GM19397 (cell line): Measurements from ENCODE around the gene SLC8A1.

Source experiments
- ATAC-seq: cut with Tn5 transposase; IDR thresholded peaks from one replicate; pipeline ENCODE4 v1.9.1; 2021; ENCODE audit warnings: mild to moderate bottlenecking, moderate library complexity; ENCODE audit not compliant: unreplicated experiment

The SLC8A1 gene

DNA sequence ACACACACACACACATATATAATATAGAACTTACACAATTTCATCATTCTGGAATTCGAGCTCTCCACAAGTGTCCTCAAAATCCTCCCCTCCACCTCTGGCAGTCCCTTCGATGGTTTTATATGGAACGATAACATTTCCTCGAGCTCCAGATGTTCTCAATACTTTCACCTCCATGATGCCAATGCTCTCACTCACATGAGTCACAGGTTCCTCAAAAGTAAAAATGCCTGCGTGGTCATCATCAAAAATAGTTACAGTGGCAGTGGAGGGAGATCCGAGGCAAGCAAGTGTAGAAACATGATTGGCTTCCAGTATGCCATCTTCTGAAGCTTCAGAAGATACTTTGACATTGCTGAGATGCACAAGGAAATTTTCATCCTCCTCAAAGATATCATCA, 23.5 kb downstream of the SLC8A1 start:
- ATAC-seq, result no peak

DNA sequence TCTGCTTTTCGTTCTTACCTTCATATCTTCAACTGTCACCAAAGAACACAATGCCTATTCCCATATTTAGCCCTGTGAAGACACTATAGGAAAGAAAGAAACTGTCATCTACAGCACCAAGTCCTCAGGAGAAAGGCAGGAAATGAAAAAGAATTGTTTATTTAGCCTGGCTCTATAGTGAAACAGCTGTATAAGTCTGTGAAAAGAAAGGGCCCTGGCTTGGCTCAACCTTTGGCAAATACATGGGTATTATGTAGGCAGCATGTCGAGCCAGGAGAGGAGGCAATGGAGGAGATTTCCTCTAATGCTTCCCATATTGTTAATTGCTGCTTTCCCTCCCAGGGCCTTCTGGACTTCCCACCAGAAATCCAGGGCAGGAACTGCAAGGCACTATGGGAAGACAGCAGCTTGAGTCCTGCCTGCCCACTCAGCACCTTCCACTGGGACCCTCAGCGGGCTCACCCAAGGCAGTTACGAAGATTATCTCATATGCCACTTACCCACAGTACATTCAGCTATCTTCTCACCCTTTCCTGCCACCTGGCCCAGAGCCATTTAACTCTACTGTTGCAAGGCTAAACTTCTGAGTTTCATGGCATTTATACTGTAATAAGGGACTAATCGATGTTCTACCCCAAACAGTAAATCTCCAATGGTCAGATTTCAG, 30.1 kb downstream of the SLC8A1 start:
- ATAC-seq, result no peak

DNA sequence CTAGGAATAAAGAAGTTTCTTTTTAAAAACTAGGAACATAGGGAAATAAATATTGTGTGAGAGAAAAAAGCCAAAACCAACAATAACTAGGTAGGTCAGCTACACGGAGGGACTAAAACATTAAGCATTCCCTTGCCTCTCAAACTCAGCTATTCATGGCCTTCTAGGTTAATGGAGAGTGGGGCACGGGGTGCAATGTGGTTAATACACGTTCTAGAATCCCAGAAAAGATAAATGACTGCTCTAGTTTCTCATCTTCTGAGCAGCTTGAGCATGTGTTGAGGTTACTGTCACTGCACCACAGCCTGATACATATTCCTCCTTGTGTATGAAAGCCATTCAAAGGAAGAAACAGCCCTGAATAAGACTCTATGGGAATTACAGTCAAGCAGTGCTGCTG, 31.4 kb downstream of the SLC8A1 start:
- ATAC-seq, result no peak

DNA sequence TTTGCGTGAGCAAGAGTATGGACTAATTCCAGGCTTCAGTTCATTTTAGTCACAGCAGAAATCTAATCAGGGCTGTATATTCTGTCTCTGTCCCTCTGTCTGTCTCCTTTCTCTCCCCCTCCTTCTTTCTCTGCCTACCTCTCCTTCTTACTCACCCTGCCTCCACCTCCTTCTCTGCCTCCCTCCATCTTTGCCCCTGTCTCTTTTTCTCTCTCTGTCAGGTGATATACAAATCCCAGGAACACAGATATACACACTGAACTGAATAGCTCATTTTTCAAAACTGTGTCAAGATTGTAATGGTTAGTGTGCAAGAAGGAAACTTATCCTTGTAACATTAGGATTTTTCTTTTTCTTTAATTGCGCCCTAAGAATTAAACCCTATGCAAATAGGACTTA, 32.5 kb downstream of the SLC8A1 start:
- no peak for ATAC-seq

DNA sequence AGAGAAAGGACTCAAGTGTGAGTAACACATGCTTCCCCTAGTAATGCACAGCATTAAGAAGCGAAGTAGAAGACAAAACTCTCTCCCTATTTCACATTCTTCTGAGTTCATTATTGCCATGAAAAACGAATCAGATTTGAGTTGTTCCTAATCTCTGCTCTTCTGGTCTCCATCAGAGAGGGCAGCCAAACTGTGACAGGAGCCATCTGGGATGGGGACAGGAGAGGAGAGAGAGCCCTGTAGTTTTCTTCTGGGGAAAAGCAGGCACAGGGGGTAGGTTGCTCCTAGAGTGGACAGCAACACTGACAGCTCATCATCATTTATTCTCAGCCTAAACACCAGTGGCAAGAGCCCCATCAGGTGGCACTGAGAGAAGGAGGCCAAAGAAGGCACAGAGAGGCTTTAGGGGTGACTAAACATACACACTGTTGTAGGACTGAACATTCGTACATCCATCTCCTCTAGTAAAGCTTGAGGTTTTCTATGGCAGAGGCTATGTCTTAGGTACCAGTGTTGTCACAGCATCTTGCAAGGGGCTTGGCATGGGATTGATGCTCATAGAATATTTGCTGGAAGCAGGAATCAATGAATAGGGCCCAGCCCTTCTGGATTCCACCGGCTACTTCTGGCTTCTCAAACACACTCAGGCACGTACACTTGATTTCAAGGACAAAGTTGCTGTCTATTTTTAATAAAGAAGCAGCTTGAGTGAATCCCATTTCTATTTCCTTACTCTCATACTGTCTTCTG, 33.1 kb downstream of the SLC8A1 start:
- ATAC-seq, result no peak

DNA sequence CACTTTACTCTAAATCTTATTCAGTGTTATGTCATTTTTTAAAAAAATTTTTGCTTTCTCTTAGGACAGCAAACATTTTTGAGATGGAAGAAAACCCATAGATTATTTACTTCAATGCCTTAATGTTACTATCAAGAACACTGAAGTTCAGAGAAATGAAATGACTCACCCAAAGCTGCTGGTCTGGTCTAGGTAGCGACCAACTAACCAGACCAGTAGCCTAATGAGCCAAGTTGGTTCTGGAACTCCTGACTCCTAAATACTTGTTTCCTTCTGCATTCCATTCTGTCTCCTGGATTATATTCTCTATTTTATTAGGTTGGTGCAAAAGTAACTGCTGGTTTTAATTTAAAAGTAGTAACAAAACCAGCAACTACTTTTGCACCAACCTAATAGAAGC, 35.4 kb downstream of the SLC8A1 start:
- ATAC-seq, result no peak

DNA sequence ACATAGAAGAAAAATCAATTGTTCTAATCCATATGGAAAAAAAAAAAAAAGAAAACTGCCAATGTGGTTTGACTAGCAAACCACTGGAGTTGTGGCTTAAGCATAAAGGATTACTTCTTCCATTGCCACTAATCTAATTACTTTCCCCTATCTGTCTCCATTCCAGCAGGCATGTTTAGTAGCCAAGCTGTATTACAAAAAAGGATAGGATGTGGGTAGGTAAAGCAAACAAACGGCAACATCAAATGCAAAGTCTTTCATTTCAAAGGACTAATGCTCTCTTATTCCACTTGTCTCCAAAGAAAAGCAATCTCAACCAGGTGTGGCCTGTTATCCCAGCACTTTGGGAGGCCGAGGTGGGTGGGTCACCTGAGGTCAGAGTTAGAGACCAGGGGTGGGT, 36.5 kb downstream of the SLC8A1 start:
- no peak for ATAC-seq

DNA sequence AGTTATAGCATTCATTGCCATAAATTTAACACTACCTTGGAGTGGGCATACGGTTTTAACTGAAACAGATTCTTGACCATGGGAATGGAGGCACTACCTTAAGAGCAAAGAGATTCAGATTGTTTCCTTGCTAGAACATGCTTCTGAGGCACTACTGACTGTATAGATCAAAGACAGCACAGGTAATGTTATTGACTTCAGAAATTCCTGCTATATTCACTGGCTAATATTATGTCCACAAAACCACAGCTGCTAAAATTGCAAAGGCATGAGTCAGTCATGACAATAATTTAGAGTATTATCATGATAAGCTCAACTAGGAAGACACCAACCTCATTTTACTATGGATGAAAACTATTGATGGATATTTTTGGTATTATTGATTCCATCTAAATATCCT, 39.4 kb downstream of the SLC8A1 start:
- no peak for ATAC-seq

DNA sequence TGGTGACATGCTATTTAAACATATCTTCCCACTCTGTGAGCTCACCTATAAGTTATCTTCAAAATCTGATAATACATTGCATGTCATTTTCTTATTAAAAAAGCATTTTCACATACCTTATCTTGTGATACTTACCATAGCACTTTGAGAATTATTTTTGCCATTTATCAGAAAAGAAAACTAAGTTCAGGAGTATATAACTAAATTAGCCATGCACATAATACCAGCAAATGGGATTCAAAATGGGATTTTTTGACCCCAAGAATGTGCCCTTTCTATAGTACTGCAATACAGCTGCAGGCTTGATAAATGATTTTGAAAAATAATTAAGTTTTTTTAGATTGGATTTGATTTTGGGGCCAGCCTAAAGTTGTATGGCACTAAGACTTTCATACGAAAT, 41.2 kb downstream of the SLC8A1 start:
- no peak for ATAC-seq

DNA sequence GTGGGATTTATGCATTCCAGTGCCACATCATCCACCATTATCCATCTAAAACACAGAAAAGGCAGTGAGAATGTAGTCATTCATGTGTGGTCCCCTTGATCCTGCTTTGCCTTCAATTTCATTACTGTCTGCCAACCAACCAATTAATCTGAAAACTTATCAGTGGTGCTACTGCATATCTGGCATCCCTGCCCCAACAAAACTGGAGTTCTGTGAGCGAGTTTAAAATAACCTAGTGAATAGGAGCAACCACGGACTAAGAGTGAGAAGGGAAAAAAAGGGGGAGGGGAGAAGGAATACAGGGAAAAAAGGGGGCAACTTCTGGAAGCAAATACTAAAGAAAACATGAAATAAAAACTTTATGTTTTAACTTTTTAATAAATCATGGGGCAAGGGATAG, 42.2 kb downstream of the SLC8A1 start:
- ATAC-seq, result no peak

DNA sequence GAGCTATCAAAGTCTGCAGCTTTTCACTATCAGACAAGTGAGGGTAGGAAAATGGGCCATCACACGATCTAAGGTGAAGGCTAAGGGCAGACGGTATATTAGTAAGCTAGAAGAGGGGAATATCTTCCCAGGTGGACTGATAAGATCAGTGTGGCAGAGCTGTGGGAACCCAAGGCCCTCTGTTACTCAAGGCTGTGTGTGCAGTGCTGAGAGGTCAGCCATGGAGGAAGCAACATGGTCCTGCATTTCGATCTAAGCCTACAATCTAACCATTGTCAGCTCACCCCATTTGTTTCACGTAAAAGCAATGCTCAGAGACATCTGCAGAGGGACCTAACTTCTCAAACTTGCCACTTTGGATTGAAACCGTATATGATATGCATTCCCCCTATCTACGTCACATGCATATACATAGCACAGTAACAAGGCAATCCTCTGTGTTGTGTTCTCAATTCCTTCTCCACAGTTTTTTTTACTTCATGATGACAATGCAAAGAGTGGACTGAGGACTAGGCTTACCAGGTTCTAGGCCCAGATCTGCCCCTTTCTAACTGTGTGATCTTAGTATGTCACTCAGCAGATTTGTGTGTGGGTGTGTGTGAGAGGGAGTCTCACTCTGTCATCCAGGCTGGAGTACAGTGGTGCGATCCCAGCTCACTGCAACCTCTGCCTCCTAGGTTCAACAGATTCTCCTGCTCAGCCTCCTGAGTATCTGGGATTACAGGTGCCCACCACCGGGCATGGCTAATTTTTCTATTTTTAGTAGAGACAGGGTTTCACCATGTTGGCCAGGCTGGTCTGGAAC, 45.2 kb downstream of the SLC8A1 start:
- no peak for ATAC-seq

DNA sequence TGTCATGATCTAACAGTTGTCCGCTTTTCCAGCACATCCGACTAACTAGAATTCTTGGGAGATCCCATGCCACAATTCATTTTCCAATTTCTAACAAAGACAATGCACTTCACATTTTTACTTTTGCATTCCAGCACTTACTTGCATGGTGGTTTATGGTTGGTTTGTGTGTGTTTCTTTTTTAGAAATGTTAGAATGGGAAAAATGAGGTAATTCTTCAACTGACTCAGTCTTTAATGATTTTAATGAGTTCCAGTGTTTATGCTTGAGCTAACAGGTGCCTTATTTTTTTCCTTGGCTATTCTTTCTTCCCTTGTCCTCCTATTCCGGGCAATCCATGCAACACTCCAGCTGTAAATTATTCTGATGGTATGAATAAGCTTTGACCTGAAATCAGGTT, 46.4 kb downstream of the SLC8A1 start:
- no peak for ATAC-seq

DNA sequence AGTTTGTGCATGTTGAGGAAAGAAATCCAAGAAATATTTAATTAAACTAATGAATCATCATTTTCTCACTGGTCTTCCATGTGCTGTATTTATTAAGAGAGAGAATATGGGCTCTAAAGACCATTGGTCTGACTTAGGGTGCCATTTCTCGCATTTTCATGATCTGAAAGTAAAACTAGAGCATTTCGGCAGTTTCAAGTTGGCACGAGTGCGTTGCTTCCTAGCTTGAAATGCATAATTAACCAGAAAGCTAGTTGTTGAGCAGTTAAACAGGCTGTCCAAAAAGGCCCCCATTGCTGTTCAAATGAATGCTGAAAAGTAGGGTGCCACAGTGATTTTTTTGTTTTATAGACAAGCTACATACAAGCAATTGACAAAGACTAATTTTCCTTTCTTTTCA, 47.4 kb downstream of the SLC8A1 start:
- ATAC-seq, result no peak

DNA sequence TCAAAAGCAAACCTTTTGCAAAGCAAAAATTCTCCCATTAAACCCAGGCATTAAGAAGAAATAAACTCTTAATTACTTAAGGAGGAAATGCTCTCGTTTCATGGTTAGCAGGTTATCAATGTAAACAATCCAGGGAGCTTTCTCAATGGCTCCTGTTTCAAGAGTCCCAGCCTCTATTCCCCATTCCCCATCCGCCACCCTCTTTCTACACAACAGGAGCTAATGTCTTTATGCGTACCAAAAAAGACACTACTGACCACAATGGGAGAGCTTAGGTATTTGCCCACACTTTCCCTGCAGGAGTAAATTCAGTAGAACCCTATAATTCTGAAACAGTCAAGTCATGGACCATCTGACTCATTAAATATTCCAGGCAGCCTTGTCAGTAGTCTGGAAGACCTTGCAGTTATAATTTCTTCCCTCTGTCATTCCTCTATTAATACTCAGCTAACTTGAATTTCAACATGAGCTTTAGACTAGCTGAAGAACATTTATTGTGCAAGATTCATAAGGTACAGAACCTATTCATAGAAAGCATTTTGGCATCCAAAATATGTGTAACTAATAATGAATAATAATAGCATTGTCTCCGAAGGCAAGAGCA, 48.6 kb downstream of the SLC8A1 start:
- ATAC-seq, result no peak

DNA sequence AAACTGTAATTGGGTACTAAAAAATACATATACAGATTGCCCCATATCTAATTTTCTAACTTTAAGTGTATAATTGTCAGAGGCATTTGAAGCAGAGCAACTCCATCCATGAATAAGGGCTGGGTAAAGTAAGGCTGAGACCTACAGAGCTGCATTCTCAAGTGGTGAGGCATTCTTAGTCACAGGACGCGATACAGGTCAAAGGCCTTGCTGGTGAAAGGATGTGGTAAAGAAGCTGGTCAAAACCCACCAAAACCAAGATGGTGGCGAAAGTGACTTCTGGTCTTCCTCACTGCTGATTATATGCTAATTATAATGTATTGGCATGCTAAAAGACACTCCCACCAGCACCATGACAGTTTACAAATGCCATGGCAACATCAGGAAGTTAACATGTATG, 50.0 kb downstream of the SLC8A1 start:
- no peak for ATAC-seq

DNA sequence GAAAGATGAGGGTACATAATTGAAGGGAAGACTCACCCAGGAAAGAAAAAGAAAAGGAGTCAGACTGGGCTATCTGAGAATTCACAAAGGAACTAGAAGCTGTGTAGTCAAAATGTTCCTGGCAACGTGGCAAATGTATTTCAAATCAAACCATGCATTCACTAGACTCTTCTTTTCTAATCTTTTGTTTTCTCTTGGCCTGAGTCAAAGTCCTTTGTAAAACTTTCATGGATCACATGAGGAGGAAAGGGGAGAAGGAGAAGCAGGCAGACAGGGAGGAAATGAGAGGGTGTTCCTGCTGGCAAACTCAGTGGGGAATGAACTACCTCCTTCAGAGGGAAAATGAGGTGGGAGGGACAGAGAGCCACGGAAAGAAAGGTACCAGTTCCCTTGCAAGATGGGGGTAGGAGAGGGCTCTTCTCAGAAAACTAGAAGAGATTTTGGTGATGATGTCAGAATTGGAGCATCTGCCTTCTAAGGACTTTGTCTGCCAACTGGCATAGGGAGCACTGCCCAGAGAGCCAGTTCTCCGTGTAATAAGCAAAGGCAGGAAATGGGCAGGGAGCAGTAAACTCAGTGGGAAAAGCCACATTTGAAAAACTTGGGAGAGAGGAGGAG, 51.4 kb downstream of the SLC8A1 start:
- no peak for ATAC-seq

DNA sequence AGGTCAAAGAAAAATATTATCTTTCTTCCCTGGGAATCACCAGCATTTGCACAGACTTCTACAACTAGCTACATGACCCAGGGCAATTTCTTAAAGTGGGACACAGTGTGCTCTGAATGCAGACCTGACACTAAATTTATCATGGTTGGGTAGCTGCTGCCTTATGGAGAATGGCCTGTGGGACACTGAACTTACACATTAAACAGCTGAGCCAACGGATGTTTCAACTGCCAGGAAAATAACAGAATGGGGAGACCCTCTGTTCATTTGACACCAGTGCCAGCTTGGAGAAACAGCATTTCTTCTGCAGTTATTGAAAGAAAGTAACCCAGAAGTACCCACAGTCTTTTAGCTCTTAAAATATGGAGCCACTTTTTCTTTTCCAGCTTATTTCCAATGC, 54.1 kb downstream of the SLC8A1 start:
- ATAC-seq, result no peak

DNA sequence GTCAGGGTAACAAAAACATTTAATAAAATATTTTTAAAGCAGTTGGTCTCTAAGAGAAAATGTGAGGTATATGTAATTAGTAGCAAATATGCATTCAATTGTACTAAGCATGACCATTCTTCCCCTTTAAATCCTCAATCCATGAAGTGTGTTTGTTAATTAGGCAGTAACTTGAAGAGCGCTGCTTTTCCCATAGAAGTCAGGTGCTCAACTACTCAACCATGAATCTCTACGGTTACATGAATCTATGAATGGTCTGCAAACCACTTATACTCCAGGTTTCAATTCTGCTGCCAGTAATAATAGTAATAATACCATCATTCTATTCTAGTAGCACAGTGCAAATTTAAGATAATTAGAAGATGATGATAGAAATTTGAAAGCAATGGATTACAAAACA, 55.8 kb downstream of the SLC8A1 start:
- ATAC-seq, result no peak

DNA sequence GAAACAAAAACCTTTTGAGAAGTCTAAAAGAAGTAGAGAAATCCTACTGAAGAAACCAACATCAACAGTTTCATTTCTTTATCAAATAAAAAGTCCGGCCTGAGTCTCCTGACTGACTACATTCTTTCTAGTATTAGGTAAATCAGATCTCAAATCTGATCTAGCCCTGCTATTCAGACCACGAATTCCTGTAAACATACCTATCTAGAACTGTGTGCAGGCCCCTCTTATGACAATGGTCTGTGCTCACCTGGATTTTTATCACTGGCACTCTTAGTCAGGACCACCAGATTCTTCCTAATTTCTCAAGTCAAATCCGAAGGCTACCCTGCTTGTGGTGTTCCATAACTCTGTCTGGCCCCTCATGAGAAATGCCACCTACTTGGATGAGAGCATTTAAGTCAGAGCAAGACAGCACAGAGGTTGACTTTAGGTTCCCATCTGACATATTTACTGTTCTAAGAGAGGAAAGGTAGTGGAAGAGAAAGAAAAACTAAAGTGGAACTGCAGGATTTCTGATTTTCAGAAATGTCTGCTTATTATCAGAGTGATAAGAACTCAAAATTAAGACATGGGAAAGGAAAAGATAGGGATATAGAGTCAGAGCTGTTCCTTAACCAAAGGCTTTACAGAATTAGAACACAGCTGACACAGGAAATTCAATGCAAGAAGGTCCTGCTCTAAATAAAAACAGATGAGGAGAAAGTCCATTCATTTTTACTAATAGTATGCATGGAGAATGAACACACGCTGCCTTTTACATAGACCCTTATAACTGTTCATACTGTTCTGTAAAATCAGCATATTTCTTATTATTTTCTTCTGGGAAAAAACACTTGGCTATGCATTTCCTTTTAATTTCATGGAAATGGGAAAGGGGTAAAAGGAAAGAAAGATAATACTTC, 56.5 kb downstream of the SLC8A1 start:
- ATAC-seq, result no peak

DNA sequence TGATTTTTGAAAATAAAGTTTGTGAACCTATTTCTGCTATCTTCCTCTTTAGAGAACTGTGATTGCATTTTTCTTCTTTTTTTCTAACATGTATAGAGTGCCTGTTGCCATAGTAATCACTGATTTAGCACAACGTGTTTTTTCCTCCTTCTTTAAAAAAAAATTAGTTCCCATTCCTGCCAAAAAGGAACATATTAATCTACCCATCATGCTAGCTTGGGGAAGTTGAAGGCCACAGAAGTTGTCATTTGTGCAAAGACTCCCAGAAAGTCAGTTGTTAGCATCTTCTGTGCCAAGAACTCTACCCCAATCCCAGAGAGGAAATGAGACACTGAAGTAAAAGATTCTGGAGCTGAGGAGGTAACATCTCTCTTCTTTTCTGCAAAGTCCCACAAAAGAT, 57.3 kb downstream of the SLC8A1 start:
- no peak for ATAC-seq
